Naive thymus-derived CD8-positive, alpha-beta T cell (primary cell): ENCODE data around the gene CAMTA1. TPM values are rescaled to one million over a fixed set of nuclear protein-coding genes. Genes with fewer than 3 reads are reported as not detected.
"Not testable (repeated sequence)": the region's sequence is repeated elsewhere in the genome, so short reads cannot be mapped to it uniquely, and the experiment has no call there.

ENCODE experiments used
- ATAC-seq, 2 donors: fragments of 150-1000 bp; cut with Tn5 transposase in 1 of 2; sonication (Bioruptor Pico), chemical (Tn5 transposase) in 1 of 2; 1 replicate in 1 of 2; 2 replicates in 1 of 2; pipeline ENCODE4 v1.10.0; 2021; ENCODE audit warnings: mild to moderate bottlenecking in 2 of 2, moderate library complexity in 2 of 2
- POLR2A ChIA-PET: fragments of 350-600 bp; sonication (Branson Sonifier 250); formaldehyde crosslinking; loops from one replicate; lab custom pipeline; 2021; ENCODE audit warnings: antibody characterized with exemption; lab: Charles Lee
- DNase-seq, 10 donors: peaks; one replicate each; pipeline versions ENCODE4 v3.0.0 to v3.0.0-alpha.2; 2020 to 2022
- H3K27ac Mint-ChIP-seq, 10 donors: one replicate each; pipeline ENCODE4 v1.8.0; 2020 to 2022; ENCODE audit warnings: mild to moderate bottlenecking in 10 of 10, mixed read lengths in 10 of 10, moderate library complexity in 4 of 10, inconsistent platforms in 1 of 10
- H3K27me3 Mint-ChIP-seq, 5 donors: one replicate each; pipeline ENCODE4 v1.8.0; 2021 to 2022; ENCODE audit warnings: mixed read lengths in 5 of 5
- H3K36me3 Mint-ChIP-seq, 3 donors: one replicate each; pipeline ENCODE4 v1.8.0; 2020 to 2022; ENCODE audit warnings: mixed read lengths in 3 of 3, mild to moderate bottlenecking in 2 of 3, inconsistent platforms in 1 of 3
- H3K4me1 Mint-ChIP-seq, 4 donors: one replicate each; pipeline ENCODE4 v1.8.0; 2021 to 2022; ENCODE audit warnings: mixed read lengths in 4 of 4
- H3K4me3 Mint-ChIP-seq, 10 donors: one replicate each; pipeline ENCODE4 v1.8.0; 2020 to 2022; ENCODE audit warnings: mild to moderate bottlenecking in 10 of 10, mixed read lengths in 10 of 10, moderate library complexity in 6 of 10, inconsistent platforms in 1 of 10
- H3K9me3 Mint-ChIP-seq, 9 donors: one replicate each; pipeline ENCODE4 v1.8.0; 2020 to 2022; ENCODE audit warnings: mixed read lengths in 9 of 9, mild to moderate bottlenecking in 3 of 9, inconsistent platforms in 1 of 9, moderate library complexity in 1 of 9
- polyA plus RNA-seq, 3 donors: library from polyadenylated mRNA; unstranded; fragments of 300-500 nt; fragmentation: Illumina TruSeq; gene quantifications; one replicate each; pipeline ENCODE4 v1.2.3, GENCODE V29; 2021
- total RNA-seq, 8 experiments: library from RNA in 2 of 8; stranded (reverse) in 2 of 8; gene quantifications; one replicate each; pipeline ENCODE4 v1.2.3 and lab custom pipeline; 2021 to 2026

The CAMTA1 gene
- total and polyA plus RNA-seq, 5 experiments from 2014 or later, result 32.6 to 78.3 (median 47.3) TPM

DNA sequence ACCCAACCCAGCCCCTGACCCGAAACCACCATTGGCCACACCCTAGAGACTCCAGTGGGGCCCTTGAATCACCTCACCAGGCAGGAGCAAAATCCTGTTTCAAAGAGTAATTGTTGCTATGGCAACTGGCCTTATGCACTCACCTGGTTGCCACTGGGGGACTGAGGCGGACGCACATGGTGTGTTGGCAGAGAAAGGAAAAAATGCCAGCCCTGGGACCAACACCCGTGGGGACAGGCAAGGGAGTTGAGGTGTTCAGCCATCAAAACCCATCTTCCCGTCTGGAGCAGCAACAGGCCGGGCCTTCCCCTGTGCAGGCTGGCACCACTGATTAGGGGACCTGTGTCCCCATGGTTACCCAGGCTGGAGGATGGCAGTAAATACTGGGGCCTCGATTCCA lies 590.1 kb downstream of the CAMTA1 start:
- Mint-ChIP-seq H3K36me3 (no peaks in the 10 kb centered on the region), H3K27me3 (peaks cover 3 to 12% (median 10%) of the 10 kb centered on the region in 5 donors), H3K27ac (no peak overlapping the region), H3K9me3 (no peaks in the 10 kb centered on the region), H3K4me1 (no peaks in the 10 kb centered on the region), H3K4me3 (no peak overlapping the region)
- POLR2A ChIA-PET, result no interaction called here
- no peak for ATAC-seq
- DNase-seq, result peak in 1 of 10 donors; percentile 6

DNA sequence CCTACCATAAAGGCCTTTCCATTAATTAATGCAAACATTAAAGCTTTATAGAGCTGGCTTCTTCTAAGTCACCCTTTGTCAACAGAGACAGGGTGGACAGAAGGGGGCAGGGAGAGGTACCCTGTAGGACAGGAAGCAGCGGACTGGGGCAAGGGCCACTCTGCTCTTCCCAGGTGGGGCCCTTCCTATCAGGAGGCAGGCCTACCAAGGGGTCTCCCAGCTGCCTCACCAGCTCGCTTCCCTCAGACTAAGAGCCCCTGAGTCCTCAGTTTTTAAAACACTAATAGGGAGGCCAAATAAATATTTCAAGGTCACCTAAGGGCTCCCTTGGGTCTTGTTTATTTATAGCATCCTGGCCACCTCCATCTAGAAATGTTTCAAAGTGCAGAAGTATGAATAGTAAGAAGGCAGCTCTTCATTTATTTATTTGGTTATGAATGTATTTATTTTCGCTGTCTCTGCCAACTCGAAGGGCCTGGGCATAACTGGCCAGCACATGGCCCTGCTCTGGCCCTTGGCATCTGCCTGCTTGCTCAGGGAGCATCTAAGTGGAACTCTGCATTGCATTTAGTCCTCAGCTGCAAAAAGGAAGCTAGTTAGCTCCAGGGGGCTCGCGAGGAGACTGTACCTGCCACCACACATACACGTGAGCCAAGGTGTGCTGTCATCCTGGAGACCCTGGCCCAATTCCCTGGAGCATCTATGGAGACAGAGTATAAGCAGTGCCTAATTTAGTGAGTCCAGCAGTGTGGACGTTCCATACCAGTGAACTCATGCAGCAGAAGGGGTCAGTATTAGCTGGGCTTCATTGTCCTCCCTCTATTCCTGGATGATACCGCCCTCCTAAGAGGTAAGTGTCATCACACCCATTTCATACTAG lies 590.8 kb downstream of the CAMTA1 start:
- DNase-seq (no peak), ATAC-seq (no peak)
- no peaks in the 10 kb centered on the region for H3K4me1 Mint-ChIP-seq
- H3K27me3 Mint-ChIP-seq, result peaks cover 3 to 12% (median 10%) of the 10 kb centered on the region in 5 donors
- H3K27ac Mint-ChIP-seq, result no peak overlapping the region
- POLR2A ChIA-PET, result no interaction called here
- H3K36me3 Mint-ChIP-seq, result no peaks in the 10 kb centered on the region
- H3K4me3 Mint-ChIP-seq, result no peak overlapping the region
- no peaks in the 10 kb centered on the region for H3K9me3 Mint-ChIP-seq

DNA sequence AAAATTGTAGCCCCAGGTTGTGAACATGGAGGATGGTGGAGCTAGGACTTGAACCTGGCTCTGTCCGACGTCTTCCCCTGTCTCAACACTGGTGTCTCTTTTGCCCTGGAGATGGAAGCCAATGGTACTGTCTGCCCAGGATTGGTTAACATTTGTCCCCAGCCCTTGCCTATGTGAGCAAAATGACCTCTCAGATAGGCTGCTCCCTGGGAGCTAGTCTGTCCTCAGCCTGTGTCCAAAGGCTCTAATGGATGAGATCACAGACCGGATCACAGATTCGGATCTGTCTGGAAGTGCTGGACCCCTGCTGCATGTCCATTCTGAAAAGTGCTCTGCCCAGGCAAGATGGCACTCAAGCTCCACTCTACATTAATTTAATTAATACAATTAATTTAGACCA lies 591.4 kb downstream of the CAMTA1 start:
- POLR2A ChIA-PET, result no interaction called here
- no peaks in the 10 kb centered on the region for H3K9me3 Mint-ChIP-seq
- ATAC-seq, result no peak

DNA sequence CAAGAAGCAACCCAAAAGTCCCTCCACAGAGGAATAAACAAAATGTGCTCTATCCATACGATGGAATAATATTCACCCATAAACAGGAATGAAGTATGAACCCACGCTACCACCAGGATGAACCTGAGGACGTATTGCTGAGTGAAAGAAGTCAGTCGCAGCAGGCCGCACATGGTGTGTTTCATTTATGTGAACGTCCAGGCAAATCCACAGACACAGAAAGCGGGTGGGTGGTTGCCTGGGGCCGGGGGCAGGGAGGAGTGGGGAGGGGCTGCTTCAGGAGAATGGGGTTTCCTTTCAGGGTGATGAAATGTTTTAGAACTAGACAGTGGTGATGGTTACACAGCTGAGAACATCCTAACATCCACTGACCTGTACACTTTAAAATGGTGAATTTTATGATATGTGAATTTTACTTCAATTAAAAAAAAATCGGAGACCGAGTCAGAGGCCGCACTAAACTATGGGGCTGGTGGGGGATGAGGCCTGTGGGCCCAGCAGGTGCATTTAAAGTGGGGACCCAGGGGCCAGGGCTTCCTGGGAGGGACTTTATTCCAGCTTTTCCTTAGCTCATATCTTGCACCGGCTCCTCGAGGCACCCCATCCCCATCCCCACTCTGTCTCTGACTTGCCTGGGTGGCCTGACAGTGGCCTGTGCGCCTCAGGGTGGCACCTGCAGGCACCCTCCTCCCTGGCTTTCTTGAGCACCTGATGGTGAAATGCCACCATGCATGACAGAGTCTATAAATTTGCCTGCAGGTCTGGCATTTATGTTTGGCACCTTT lies 593.3 kb downstream of the CAMTA1 start:
- no peaks in the 10 kb centered on the region for H3K4me1 Mint-ChIP-seq
- POLR2A ChIA-PET, result no interaction called here
- peaks cover 0 to 9% (median 3%) of the 10 kb centered on the region in 9 donors for H3K9me3 Mint-ChIP-seq
- ATAC-seq (no peak), DNase-seq (peak in 1 of 10 donors; percentile 3)
- no peak overlapping the region for H3K27ac Mint-ChIP-seq
- no peak overlapping the region for H3K4me3 Mint-ChIP-seq
- H3K36me3 Mint-ChIP-seq, result no peaks in the 10 kb centered on the region
- H3K27me3 Mint-ChIP-seq, result peaks cover 3 to 13% (median 12%) of the 10 kb centered on the region in 5 donors

More for the DNA sequence above, 591.4 kb downstream of the CAMTA1 start:
- Mint-ChIP-seq H3K36me3 (no peaks in the 10 kb centered on the region), H3K4me3 (no peak overlapping the region), H3K27ac (no peak overlapping the region), H3K4me1 (no peaks in the 10 kb centered on the region), H3K27me3 (peaks cover 3 to 12% (median 10%) of the 10 kb centered on the region in 5 donors)
- no peak for DNase-seq

DNA sequence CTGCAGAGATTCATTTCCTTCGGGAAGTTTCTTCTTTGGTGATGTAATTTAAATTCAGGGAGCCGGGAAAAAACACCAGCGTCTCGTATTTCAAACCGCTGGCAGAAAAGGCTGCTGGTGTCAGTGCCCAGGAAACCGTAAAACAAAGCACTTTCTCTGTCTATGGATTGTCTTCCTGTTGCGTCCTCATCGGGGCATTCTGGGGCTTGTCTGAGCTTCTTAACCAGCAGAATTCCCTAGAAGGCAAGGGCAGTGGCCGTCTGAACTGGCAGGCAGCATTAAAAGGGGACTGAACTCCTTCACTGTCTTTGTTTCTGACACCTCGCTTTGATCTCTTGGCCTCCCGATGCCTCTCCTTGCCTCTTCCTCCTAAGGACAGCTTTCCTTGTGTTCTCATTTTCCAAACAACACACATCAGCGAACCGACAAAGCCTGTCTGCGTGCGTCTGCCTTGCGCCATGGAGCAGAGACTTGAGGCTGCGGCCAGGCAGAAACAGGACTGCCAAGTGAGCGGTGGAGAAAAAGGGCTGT lies 594.3 kb downstream of the CAMTA1 start:
- H3K27ac Mint-ChIP-seq, result no peak overlapping the region
- POLR2A ChIA-PET, result no interaction called here
- H3K27me3 Mint-ChIP-seq, result peaks cover 0 to 12% (median 10%) of the 10 kb centered on the region in 5 donors
- H3K4me3 Mint-ChIP-seq, result no peak overlapping the region
- H3K4me1 Mint-ChIP-seq, result no peaks in the 10 kb centered on the region
- peaks cover 0 to 9% (median 3%) of the 10 kb centered on the region in 9 donors for H3K9me3 Mint-ChIP-seq
- ATAC-seq, result no peak
- DNase-seq, result peak in 1 of 10 donors; percentile 9
- H3K36me3 Mint-ChIP-seq, result no peaks in the 10 kb centered on the region

DNA sequence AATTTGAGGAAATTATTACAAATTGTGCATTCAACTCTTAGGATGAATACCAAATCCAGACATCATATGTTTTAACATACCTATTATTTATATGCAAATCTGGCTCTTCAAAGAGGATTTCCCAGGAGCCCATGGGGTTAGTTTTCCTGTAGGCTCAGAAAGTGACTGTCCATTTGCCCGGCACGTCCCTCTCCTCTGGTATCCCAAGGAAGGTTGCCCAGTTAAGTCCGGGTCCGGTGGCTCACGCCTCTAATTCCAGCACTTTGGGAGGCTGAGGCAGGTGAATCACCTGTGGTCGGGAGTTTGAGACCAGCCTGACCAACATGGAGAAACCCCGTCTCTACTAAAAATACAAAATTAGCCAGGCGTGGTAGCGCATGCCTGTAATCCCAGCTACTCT lies 594.8 kb downstream of the CAMTA1 start:
- H3K9me3 Mint-ChIP-seq, H3K4me1 Mint-ChIP-seq, POLR2A ChIA-PET, H3K36me3 Mint-ChIP-seq, ATAC-seq, H3K4me3 Mint-ChIP-seq, H3K27ac Mint-ChIP-seq: not testable (repeated sequence)
- DNase-seq, result peak in 1 of 10 donors; percentile 4
- peaks cover 0 to 12% (median 10%) of the 10 kb centered on the region in 5 donors for H3K27me3 Mint-ChIP-seq

DNA sequence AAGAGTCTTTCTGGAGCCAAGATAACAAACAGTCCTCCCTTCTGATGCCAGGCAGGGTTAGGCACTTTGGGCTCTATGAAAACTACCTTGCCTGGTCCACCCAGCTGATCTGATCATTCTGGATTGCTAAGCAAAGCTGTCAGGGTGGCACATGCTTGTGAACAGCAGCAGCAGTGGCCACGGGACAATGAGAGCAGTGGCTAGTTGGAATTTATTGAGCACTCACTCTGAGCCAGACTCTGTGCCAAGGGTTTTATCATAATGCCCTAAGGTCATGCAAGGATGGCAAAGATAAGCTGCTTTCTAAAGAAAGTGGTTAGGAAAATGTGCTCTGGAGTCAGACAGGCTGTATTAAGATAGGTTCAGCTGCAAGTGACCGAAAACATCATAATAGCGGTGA lies 595.5 kb downstream of the CAMTA1 start:
- no peak for ATAC-seq

DNA sequence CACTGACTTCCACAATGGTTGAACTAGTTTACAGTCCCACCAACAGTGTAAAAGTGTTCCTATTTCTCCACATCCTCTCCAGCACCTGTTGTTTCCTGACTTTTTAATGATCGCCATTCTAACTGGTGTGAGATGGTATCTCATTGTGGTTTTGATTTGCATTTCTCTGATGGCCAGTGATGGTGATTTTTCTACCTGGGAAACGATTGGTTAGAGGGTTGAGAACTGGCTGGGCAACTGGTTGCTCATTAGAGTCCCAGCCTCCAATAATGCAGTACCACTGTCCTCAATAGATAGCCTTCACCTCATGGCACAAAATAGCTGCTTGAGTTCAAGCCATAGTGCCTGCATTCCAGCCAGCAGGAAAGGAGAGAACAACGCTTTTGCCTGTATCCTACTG lies 596.5 kb downstream of the CAMTA1 start:
- ATAC-seq, POLR2A ChIA-PET, H3K27ac Mint-ChIP-seq, H3K4me1 Mint-ChIP-seq, H3K4me3 Mint-ChIP-seq, H3K36me3 Mint-ChIP-seq, H3K9me3 Mint-ChIP-seq, DNase-seq: not testable (repeated sequence)
- peaks cover 0 to 12% (median 8%) of the 10 kb centered on the region in 5 donors for H3K27me3 Mint-ChIP-seq

More for the DNA sequence above, 595.5 kb downstream of the CAMTA1 start:
- DNase-seq, result peak in 1 of 10 donors; percentile 3
- no peak overlapping the region for H3K4me3 Mint-ChIP-seq
- no peak overlapping the region for H3K27ac Mint-ChIP-seq
- peaks cover 0 to 9% (median 3%) of the 10 kb centered on the region in 9 donors for H3K9me3 Mint-ChIP-seq
- peaks cover 0 to 12% (median 10%) of the 10 kb centered on the region in 5 donors for H3K27me3 Mint-ChIP-seq
- no peaks in the 10 kb centered on the region for H3K36me3 Mint-ChIP-seq
- no peaks in the 10 kb centered on the region for H3K4me1 Mint-ChIP-seq
- POLR2A ChIA-PET, result no interaction called here

DNA sequence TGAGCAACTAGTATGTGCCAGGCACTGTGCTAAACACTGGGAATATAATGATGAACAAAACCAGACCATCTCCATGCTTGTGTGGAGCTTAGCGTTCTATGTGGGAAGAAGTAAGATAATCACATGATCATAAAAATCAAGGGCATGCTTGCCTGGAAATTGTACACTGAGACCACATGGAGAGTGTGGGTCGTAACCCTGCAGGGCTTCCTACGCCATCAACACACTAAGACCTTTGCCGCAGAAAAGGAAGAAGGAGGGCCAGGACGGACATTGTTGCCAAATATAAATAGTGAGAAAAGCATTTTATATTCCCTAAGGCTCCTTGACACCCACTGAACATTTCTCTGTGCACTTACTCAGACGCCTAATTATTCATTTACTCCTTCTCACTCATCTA lies 597.7 kb downstream of the CAMTA1 start:
- H3K36me3 Mint-ChIP-seq, result no peaks in the 10 kb centered on the region
- POLR2A ChIA-PET, result no interaction called here
- no peaks in the 10 kb centered on the region for H3K4me1 Mint-ChIP-seq
- DNase-seq, result peak in 1 of 10 donors; percentile 7
- H3K27me3 Mint-ChIP-seq, result peaks cover 0 to 18% (median 8%) of the 10 kb centered on the region in 5 donors
- H3K27ac Mint-ChIP-seq, result no peak overlapping the region
- no peak overlapping the region for H3K4me3 Mint-ChIP-seq
- H3K9me3 Mint-ChIP-seq, result peaks cover 0 to 9% (median 3%) of the 10 kb centered on the region in 9 donors
- no peak for ATAC-seq

DNA sequence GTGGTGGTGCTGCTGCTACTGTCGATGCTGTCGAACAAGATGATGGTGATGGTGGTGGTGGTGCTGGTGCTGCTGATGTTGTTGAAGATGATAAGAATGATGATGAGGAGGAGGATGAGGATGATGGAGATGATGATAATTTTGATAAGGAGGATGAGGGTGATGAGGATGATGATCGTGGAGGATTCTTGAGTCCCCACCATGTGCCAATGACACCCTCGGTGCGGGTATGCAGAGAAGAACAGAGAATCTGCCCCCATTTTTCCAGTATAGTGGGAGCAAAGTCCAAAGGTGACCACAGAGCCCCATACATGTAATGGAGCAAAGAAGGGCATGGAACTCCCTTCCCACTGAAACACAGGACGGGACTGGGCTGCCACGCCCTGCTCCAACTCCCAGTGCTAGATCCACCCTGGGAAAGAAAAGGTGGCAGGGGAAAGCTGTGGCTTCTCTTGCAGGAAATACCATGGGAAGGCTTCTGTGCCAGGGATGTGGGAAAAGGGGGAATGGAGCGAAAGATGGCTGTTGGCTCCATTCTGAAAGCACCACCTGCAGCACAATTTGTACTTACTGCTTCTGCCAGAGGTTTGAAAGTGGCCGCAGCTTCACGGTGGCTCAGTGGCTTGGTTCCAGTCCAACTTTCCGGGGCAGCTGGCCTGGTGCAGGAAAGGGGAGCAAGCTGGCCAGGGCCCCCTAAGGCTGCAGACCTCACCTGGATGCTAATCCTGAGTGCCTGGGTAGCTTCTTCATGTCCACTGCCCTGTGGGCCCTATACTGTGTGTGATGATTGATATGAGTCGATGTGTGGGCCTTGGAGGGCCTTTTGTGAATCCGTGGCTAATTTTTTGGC lies 598.6 kb downstream of the CAMTA1 start:
- no peaks in the 10 kb centered on the region for H3K36me3 Mint-ChIP-seq

DNA sequence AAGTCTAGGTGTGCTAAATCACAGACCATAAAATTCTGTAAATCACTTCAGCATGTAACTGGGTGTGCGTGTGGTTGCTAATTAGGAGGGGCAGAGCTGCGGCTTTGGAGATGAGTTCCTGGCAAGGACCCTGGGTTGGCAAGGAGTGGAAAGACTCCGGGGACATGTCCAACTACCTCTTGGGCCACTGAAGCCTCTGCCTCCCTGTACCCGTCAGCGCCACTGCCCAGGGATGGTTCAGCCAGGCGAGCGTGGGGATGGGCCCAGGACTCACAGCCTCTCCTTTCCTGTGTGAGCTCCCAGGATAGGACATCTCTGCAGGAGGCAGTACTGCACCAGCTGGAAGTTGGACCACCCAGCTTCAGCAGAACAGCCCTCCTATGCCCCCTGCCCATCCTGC lies 599.4 kb downstream of the CAMTA1 start:
- Mint-ChIP-seq H3K27me3 (peaks cover 0 to 17% (median 4%) of the 10 kb centered on the region in 5 donors), H3K4me3 (no peak overlapping the region), H3K27ac (no peak overlapping the region), H3K4me1 (no peaks in the 10 kb centered on the region), H3K9me3 (peaks cover 0 to 9% (median 3%) of the 10 kb centered on the region in 9 donors), H3K36me3 (no peaks in the 10 kb centered on the region)
- POLR2A ChIA-PET, result no interaction called here
- no peak for ATAC-seq
- peak in 1 of 10 donors; percentile 7 for DNase-seq

More for the DNA sequence above, 598.6 kb downstream of the CAMTA1 start:
- Mint-ChIP-seq H3K9me3 (peaks cover 0 to 9% (median 3%) of the 10 kb centered on the region in 9 donors), H3K4me1 (no peaks in the 10 kb centered on the region), H3K4me3 (no peak overlapping the region), H3K27ac (no peak overlapping the region), H3K27me3 (peaks cover 0 to 16% (median 5%) of the 10 kb centered on the region in 5 donors)
- no peak for ATAC-seq
- POLR2A ChIA-PET, result no interaction called here
- peak in 1 of 10 donors; percentile 10 for DNase-seq
